ENCODE data around the gene HOMER2. TPM values are rescaled to one million over a fixed set of nuclear protein-coding genes. Genes with fewer than 3 reads are reported as not detected.

The HOMER2 gene
- total and polyA plus RNA-seq, 2 of the 13 experiments (the other 11 are each of a cell fraction or from before 2014, with no cell fraction given), result 12.9 to 14.1 TPM

DNA sequence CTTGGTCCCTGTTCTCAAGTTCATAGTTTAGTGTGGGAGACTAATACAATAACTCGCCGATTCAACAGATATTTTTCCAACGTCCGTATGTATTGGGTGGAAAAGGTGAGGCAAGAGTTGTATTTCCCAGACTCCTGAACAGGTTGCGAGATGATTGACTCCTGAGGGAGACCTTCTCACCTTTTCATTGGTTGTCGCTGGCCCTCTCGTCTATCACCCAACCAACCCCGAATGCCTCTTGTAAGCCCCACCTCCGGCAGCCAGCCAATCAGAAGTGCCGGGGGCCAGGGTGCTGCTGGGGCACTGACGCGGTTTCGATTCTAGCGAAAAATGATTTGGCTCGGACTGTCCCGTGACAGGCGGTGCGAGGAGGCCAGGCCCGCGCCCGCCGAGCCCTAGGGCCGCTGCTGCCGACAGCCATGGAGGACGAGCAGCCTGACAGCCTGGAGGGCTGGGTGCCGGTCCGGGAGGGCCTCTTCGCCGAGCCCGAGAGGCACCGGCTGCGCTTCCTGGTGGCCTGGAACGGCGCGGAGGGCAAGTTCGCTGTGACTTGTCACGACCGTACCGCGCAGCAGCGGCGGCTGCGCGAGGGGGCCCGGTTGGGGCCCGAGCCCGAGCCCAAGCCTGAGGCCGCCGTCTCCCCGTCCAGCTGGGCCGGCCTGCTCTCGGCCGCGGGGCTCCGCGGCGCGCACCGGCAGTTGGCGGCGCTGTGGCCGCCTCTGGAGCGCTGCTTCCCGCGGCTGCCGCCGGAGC lies 143.0 kb downstream of the HOMER2 start, which contains the start of gene WHAMM (continued):
- TF ChIP-seq ARNT2 (CRISPR knock-in tag; IDR thresholded peaks at IDR 0.05; ENCODE audit: low read depth) (no peak; the same call in 1 of the 2 replicates), GTF2F1 (IDR thresholded peaks at IDR 0.05; ENCODE audit: low read length) (no peak), RXRB (CRISPR knock-in tag; IDR thresholded peaks at IDR 0.05; ENCODE audit: borderline replicate concordance) (0 out of 2 replicates have a peak, but pooled peaks have one; percentile 12), TBX3 (IDR thresholded peaks at IDR 0.05; ENCODE audit: borderline replicate concordance) (peak; percentile 61; the same call in 1 of the 2 replicates), NRL (CRISPR knock-in tag; IDR thresholded peaks at IDR 0.05; ENCODE audit: borderline replicate concordance) (peak; percentile 67), ZNF446 (CRISPR knock-in tag; IDR thresholded peaks at IDR 0.05) (no peak), ZNF598 (CRISPR knock-in tag; IDR thresholded peaks at IDR 0.05; ENCODE audit: borderline replicate concordance) (no peak; the same call in 1 of the 2 replicates), RBFOX2 (IDR thresholded peaks at IDR 0.05; ENCODE audit: low read depth, low read length) (peak; percentile 91), SCMH1 (CRISPR knock-in tag; IDR thresholded peaks at IDR 0.05; ENCODE audit: borderline replicate concordance) (no peak), ZNF333 (CRISPR knock-in tag; IDR thresholded peaks at IDR 0.05; ENCODE audit: borderline replicate concordance) (no peak), TAF1 (CRISPR knock-in tag; IDR thresholded peaks at IDR 0.05) (peak; percentile 92)
- TF ChIP-seq, protein P1, sequence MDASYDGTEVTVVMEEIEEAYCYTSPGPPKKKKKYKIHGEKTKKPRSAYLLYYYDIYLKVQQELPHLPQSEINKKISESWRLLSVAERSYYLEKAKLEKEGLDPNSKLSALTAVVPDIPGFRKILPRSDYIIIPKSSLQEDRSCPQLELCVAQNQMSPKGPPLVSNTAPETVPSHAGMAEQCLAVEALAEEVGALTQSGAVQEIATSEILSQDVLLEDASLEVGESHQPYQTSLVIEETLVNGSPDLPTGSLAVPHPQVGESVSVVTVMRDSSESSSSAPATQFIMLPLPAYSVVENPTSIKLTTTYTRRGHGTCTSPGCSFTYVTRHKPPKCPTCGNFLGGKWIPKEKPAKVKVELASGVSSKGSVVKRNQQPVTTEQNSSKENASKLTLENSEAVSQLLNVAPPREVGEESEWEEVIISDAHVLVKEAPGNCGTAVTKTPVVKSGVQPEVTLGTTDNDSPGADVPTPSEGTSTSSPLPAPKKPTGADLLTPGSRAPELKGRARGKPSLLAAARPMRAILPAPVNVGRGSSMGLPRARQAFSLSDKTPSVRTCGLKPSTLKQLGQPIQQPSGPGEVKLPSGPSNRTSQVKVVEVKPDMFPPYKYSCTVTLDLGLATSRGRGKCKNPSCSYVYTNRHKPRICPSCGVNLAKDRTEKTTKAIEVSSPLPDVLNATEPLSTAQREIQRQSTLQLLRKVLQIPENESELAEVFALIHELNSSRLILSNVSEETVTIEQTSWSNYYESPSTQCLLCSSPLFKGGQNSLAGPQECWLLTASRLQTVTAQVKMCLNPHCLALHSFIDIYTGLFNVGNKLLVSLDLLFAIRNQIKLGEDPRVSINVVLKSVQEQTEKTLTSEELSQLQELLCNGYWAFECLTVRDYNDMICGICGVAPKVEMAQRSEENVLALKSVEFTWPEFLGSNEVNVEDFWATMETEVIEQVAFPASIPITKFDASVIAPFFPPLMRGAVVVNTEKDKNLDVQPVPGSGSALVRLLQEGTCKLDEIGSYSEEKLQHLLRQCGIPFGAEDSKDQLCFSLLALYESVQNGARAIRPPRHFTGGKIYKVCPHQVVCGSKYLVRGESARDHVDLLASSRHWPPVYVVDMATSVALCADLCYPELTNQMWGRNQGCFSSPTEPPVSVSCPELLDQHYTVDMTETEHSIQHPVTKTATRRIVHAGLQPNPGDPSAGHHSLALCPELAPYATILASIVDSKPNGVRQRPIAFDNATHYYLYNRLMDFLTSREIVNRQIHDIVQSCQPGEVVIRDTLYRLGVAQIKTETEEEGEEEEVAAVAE (CRISPR knock-in tag; IDR thresholded peaks at IDR 0.05; ENCODE audit: borderline replicate concordance), result no peak
- TF ChIP-seq, protein P2, sequence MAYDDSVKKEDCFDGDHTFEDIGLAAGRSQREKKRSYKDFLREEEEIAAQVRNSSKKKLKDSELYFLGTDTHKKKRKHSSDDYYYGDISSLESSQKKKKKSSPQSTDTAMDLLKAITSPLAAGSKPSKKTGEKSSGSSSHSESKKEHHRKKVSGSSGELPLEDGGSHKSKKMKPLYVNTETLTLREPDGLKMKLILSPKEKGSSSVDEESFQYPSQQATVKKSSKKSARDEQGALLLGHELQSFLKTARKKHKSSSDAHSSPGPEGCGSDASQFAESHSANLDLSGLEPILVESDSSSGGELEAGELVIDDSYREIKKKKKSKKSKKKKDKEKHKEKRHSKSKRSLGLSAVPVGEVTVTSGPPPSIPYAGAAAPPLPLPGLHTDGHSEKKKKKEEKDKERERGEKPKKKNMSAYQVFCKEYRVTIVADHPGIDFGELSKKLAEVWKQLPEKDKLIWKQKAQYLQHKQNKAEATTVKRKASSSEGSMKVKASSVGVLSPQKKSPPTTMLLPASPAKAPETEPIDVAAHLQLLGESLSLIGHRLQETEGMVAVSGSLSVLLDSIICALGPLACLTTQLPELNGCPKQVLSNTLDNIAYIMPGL (CRISPR knock-in tag; IDR thresholded peaks at IDR 0.05; ENCODE audit: borderline replicate concordance in 1 of 2, low read depth in 1 of 2), result peak; percentile 22 to 54; a peak in 2 of 4 replicates
- TF ChIP-seq, protein P3, sequence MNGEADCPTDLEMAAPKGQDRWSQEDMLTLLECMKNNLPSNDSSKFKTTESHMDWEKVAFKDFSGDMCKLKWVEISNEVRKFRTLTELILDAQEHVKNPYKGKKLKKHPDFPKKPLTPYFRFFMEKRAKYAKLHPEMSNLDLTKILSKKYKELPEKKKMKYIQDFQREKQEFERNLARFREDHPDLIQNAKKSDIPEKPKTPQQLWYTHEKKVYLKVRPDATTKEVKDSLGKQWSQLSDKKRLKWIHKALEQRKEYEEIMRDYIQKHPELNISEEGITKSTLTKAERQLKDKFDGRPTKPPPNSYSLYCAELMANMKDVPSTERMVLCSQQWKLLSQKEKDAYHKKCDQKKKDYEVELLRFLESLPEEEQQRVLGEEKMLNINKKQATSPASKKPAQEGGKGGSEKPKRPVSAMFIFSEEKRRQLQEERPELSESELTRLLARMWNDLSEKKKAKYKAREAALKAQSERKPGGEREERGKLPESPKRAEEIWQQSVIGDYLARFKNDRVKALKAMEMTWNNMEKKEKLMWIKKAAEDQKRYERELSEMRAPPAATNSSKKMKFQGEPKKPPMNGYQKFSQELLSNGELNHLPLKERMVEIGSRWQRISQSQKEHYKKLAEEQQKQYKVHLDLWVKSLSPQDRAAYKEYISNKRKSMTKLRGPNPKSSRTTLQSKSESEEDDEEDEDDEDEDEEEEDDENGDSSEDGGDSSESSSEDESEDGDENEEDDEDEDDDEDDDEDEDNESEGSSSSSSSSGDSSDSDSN (CRISPR knock-in tag; IDR thresholded peaks at IDR 0.05), result peak; percentile 91
- TF ChIP-seq, protein P4, sequence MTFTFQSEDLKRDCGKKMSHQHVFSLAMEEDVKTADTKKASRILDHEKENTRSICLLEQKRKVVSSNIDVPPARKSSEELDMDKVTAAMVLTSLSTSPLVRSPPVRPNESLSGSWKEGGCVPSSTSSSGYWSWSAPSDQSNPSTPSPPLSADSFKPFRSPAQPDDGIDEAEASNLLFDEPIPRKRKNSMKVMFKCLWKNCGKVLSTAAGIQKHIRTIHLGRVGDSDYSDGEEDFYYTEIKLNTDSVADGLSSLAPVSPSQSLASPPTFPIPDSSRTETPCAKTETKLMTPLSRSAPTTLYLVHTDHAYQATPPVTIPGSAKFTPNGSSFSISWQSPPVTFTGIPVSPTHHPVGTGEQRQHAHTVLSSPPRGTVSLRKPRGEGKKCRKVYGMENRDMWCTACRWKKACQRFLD (CRISPR knock-in tag; IDR thresholded peaks at IDR 0.05; ENCODE audit: borderline replicate concordance), result peak; percentile 58; the same call in 1 of the 2 replicates
- TF ChIP-seq, protein P5, sequence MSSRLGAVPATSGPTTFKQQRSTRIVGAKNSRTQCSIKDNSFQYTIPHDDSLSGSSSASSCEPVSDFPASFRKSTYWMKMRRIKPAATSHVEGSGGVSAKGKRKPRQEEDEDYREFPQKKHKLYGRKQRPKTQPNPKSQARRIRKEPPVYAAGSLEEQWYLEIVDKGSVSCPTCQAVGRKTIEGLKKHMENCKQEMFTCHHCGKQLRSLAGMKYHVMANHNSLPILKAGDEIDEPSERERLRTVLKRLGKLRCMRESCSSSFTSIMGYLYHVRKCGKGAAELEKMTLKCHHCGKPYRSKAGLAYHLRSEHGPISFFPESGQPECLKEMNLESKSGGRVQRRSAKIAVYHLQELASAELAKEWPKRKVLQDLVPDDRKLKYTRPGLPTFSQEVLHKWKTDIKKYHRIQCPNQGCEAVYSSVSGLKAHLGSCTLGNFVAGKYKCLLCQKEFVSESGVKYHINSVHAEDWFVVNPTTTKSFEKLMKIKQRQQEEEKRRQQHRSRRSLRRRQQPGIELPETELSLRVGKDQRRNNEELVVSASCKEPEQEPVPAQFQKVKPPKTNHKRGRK (CRISPR knock-in tag; IDR thresholded peaks at IDR 0.05), result no peak
